Liver (tissue), 9 donors: ENCODE data around the gene MEAK7. TPM values are rescaled to one million over a fixed set of nuclear protein-coding genes. Genes with fewer than 3 reads are reported as not detected.

ENCODE experiments used
- DNase-seq: peaks from one replicate; pipeline ENCODE4 v3.0.0-alpha.2; 2017; ENCODE audit warnings: low spot score
- H3K27ac ChIP-seq, 2 donors: one replicate each; pipeline ENCODE4 v1.7.0; 2013; ENCODE audit warnings: inconsistent platforms in 2 of 2, low read length in 2 of 2, control low read depth in 1 of 2, low read depth in 1 of 2, mild to moderate bottlenecking in 1 of 2
- H3K27me3 ChIP-seq, 4 donors: one replicate each; pipeline versions ENCODE4 v1.6.1 to v1.7.0; 2013; ENCODE audit warnings: low read length in 3 of 4, inconsistent platforms in 1 of 4, mild to moderate bottlenecking in 1 of 4, moderate library complexity in 1 of 4; ENCODE audit not compliant: control insufficient read depth in 4 of 4, insufficient read depth in 4 of 4
- H3K36me3 ChIP-seq, 4 donors: one replicate each; pipeline versions ENCODE4 v1.6.1 to v1.7.0; 2013; ENCODE audit warnings: low read length in 3 of 4, mild to moderate bottlenecking in 3 of 4, low read depth in 1 of 4, moderate library complexity in 1 of 4; ENCODE audit not compliant: control insufficient read depth in 4 of 4, insufficient read depth in 3 of 4
- H3K4me1 ChIP-seq, 4 donors: one replicate each; pipeline versions ENCODE4 v1.6.1 to v1.7.0; 2013; ENCODE audit warnings: low read length in 3 of 4, mild to moderate bottlenecking in 3 of 4, moderate library complexity in 1 of 4; ENCODE audit not compliant: control insufficient read depth in 4 of 4, insufficient read depth in 4 of 4
- H3K4me3 ChIP-seq, 3 donors: one replicate each; pipeline versions ENCODE4 v1.6.1 to v1.7.0; 2013; ENCODE audit warnings: low read length in 3 of 3, control low read depth in 1 of 3, low read depth in 1 of 3, mild to moderate bottlenecking in 1 of 3
- H3K9ac ChIP-seq, 2 donors: one replicate each; pipeline ENCODE4 v1.7.0; 2013; ENCODE audit warnings: low read length in 2 of 2, mild to moderate bottlenecking in 2 of 2, moderate library complexity in 2 of 2, control low read depth in 1 of 2, low read depth in 1 of 2
- H3K9me3 ChIP-seq, 4 donors: one replicate each; pipeline versions ENCODE4 v1.6.1 to v1.7.0; 2013; ENCODE audit warnings: low read length in 3 of 4; ENCODE audit not compliant: control insufficient read depth in 4 of 4
- ATF3 ChIP-seq: IDR thresholded peaks from 2 replicates; pipeline ENCODE4 v1.6.1; 2016; ENCODE audit warnings: antibody characterized with exemption
- CTCF ChIP-seq: fragments of 150-350 bp; IDR thresholded peaks from 2 replicates; pipeline ENCODE4 v1.5.1; 2017; ENCODE audit warnings: improper control_type of control experiment, low read depth, low read length; ENCODE audit not compliant: missing input control
- EGR1 ChIP-seq, 2 donors: IDR thresholded peaks; 2 replicates each; pipeline ENCODE4 v1.6.1; 2016 to 2018; ENCODE audit warnings: antibody characterized with exemption in 2 of 2, low read depth in 2 of 2
- FOXA1 ChIP-seq: IDR thresholded peaks from 2 replicates; pipeline ENCODE4 v1.6.1; 2016; ENCODE audit warnings: antibody characterized with exemption
- FOXA2 ChIP-seq: IDR thresholded peaks from 2 replicates; pipeline ENCODE4 v1.6.1; 2016; ENCODE audit warnings: antibody characterized with exemption
- GABPA ChIP-seq, 2 donors: IDR thresholded peaks in 1 of 2; conservative IDR thresholded peaks in 1 of 2; 2 replicates each; pipeline ENCODE4 v1.6.1; 2016; ENCODE audit warnings: antibody characterized with exemption in 2 of 2, mild to moderate bottlenecking in 1 of 2, moderate library complexity in 1 of 2
- HNF4A ChIP-seq, 2 donors: conservative IDR thresholded peaks; 2 replicates each; pipeline ENCODE4 v1.6.1; 2016; ENCODE audit warnings: antibody characterized with exemption in 2 of 2, mild to moderate bottlenecking in 2 of 2
- HNF4G ChIP-seq: IDR thresholded peaks from 2 replicates; pipeline ENCODE4 v1.6.1; 2016; ENCODE audit warnings: antibody characterized with exemption
- JUND ChIP-seq, 2 donors: IDR thresholded peaks; 2 replicates each; pipeline ENCODE4 v1.6.1; 2016; ENCODE audit warnings: antibody characterized with exemption in 2 of 2
- MAX ChIP-seq: IDR thresholded peaks from 2 replicates; pipeline ENCODE4 v1.6.1; 2016; ENCODE audit warnings: antibody characterized with exemption
- NR2F2 ChIP-seq: IDR thresholded peaks from 2 replicates; pipeline ENCODE4 v1.6.1; 2016; ENCODE audit warnings: antibody characterized with exemption
- RAD21 ChIP-seq, 2 donors: IDR thresholded peaks; 2 replicates each; pipeline ENCODE4 v1.6.1; 2016; ENCODE audit warnings: antibody characterized with exemption in 2 of 2, mild to moderate bottlenecking in 2 of 2
- REST ChIP-seq: IDR thresholded peaks from 2 replicates; pipeline ENCODE4 v1.6.1; 2016; ENCODE audit warnings: antibody characterized with exemption, mild to moderate bottlenecking
- RXRA ChIP-seq, 2 donors: IDR thresholded peaks; 2 replicates each; pipeline ENCODE4 v1.6.1; 2017 to 2018; ENCODE audit warnings: antibody characterized with exemption in 2 of 2, mild to moderate bottlenecking in 1 of 2
- SP1 ChIP-seq: IDR thresholded peaks from 2 replicates; pipeline ENCODE4 v1.6.1; 2018; ENCODE audit warnings: antibody characterized with exemption, mild to moderate bottlenecking
- TAF1 ChIP-seq: conservative IDR thresholded peaks from 2 replicates; pipeline ENCODE4 v1.6.1; 2016; ENCODE audit warnings: antibody characterized with exemption, mild to moderate bottlenecking
- YY1 ChIP-seq: IDR thresholded peaks from 2 replicates; pipeline ENCODE4 v1.6.1; 2016; ENCODE audit warnings: antibody characterized with exemption, mild to moderate bottlenecking
- ZBTB33 ChIP-seq: IDR thresholded peaks from 2 replicates; pipeline ENCODE4 v1.6.1; 2016; ENCODE audit warnings: antibody characterized with exemption
- WGBS: extraction: QIAGEN DNeasy Blood & Tissue Kit; methylation state at CpG from one replicate; pipeline ENCODE4 v1.1.7; 2013; 5-methylcytosine and 5-hydroxymethylcytosine counted together
- polyA plus RNA-seq, 2 donors: library from polyadenylated mRNA; stranded (reverse) in 1 of 2; unstranded in 1 of 2; fragments of 200-250 nt in 1 of 2; fragments of >200 nt in 1 of 2; fragmentation: Nextera tagmentation in 1 of 2; extraction: Ambion mirVana in 1 of 2; gene quantifications; one replicate each; pipeline versions ENCODE4 v1.2.1 to v1.2.3, GENCODE V29; 2013 to 2015
- total RNA-seq, 2 donors: library from RNA; depleted of rRNA; stranded (reverse); fragments of >200 nt; gene quantifications; one replicate each; pipeline ENCODE4 v1.2.3, GENCODE V29; 2014
- donor health status: healthy.
- donor health status: healthy.
- donor health status: healthy.
- donor health status: healthy.
- donor health status: healthy.

The MEAK7 gene
- total and polyA plus RNA-seq, 4 donors: 1.3 to 4.0 (median 2.2) TPM

GRCh38 chr16:84513123-84513522, 8.7 kb upstream of the MEAK7 start:
- Histone ChIP-seq H3K4me3 (no peak overlapping the region), H3K27ac (no peak overlapping the region), H3K9me3 (no peaks in the 10 kb centered on the region), H3K4me1 (no peaks in the 10 kb centered on the region), H3K36me3 (no peaks in the 10 kb centered on the region), H3K27me3 (no peaks in the 10 kb centered on the region), H3K9ac (no peak overlapping the region)
- WGBS: 89% methylated on average over 10 of the region's 10 CpGs
- TF ChIP-seq YY1: no peak
- TF ChIP-seq MAX: no peak
- TF ChIP-seq REST: no peak
- no peak for TF ChIP-seq HNF4A (conservative IDR thresholded peaks at IDR 0.05)
- no peak for TF ChIP-seq RAD21 (IDR thresholded peaks at IDR 0.05)
- TF ChIP-seq ZBTB33: no peak
- TF ChIP-seq TAF1: no peak
- no peak for TF ChIP-seq CTCF
- no peak for TF ChIP-seq FOXA2
- no peak for TF ChIP-seq JUND (IDR thresholded peaks at IDR 0.05)
- TF ChIP-seq GABPA (IDR thresholded peaks at IDR 0.05 in 1 of 2, conservative IDR thresholded peaks at IDR 0.05 in 1 of 2): no peak
- TF ChIP-seq FOXA1: no peak
- no peak for TF ChIP-seq SP1
- TF ChIP-seq HNF4G: no peak
- no peak for TF ChIP-seq NR2F2
- TF ChIP-seq ATF3: no peak
- no peak for TF ChIP-seq RXRA (IDR thresholded peaks at IDR 0.05)
- DNase-seq: no peak

- Histone ChIP-seq H3K27ac (no peak overlapping the region), H3K36me3 (no peaks in the 10 kb centered on the region), H3K4me3 (no peak overlapping the region), H3K27me3 (no peaks in the 10 kb centered on the region), H3K9ac (no peak overlapping the region), H3K9me3 (no peaks in the 10 kb centered on the region), H3K4me1 (no peaks in the 10 kb centered on the region)
- no peak for DNase-seq
- 70% methylated on average over 13 of the region's 13 CpGs for WGBS
- no peak for TF ChIP-seq MAX
- no peak for TF ChIP-seq ATF3
- no peak for TF ChIP-seq EGR1 (IDR thresholded peaks at IDR 0.05; ENCODE audit: low read depth in 2 of 2)
- no peak for TF ChIP-seq HNF4G
- no peak for TF ChIP-seq TAF1
- TF ChIP-seq CTCF: no peak
- no peak for TF ChIP-seq RAD21 (IDR thresholded peaks at IDR 0.05)
- no peak for TF ChIP-seq GABPA (IDR thresholded peaks at IDR 0.05 in 1 of 2, conservative IDR thresholded peaks at IDR 0.05 in 1 of 2)
- TF ChIP-seq YY1: no peak
- no peak for TF ChIP-seq NR2F2
- no peak for TF ChIP-seq JUND (IDR thresholded peaks at IDR 0.05)
Measured at GRCh38 chr16:84511831-84512230, 7.4 kb upstream of the MEAK7 start.
